ENCODE results near the gene TINCR.
A peak's percentile ranks its signal among the peaks of the same experiment; 100 is the strongest.

TINCR gene

DNA sequence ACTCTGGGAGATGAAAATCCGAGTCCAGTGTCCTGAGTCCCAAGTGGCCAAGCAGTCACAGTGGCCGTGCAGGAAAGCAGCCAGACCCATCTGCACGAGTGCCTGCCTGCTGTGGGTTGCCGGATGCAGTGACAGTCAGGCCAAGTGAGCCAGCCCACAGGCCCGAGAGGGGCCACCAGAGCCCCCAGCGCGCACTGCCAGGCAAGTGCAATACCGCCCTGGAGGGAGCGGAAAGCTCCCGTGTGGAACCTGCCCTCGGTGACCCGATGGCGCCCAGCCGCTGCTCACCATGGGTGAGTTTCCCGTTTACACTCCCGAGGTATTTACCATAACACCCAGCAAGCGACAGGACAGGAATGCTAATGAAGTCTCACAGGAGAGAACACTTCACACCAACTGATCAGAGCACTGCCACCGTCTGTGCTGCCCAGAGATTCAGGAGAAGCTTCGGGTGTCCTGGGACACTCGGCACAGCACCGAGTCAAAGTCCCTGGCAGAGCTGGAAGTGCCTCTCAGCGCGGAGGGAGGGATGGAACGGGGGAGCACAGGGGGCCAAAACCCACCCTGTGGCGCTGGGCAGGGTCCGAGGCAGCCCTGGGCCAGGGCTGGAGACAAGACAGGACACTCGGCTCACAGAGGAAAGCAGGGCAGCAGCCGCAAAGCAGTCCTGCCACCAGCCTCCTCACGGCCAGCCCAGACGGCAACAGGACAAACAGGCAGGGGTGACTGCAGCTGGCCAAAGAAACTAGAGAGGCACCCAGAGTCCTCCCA is 21.3 kb upstream of the TINCR start:
- no peak for DNase-seq

GRCh38 chr19:5588441-5588840 is 20.7 kb upstream of the TINCR start:
- no peak for DNase-seq

DNA sequence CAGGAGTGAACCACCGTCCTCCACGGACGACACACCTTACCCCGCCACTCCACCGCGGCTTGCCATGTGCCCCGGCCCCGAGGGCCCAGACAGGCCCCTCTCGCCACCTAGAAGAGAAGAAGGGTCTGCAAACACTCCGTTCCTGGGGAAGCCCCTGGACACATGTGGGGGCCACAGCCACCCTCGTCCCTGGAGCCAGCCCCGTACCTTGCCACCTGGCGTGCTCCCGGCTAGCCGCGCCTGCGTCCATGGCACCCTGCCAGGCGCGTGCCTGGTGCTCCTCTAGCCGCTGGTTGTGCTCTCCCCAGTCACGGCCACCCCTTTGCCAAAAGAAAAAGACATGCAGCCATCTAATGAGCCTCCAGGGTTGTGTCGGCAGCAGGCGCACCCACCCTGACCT is 19.9 kb upstream of the TINCR start:
- DNase-seq = no peak

- no peak for DNase-seq
Measured at GRCh38 chr19:5587071-5587455, 19.3 kb upstream of the TINCR start.

GRCh38 chr19:5586300-5587070 is 18.7 kb upstream of the TINCR start:
- no peak for DNase-seq

- no peak for DNase-seq
Measured at GRCh38 chr19:5585461-5586299, 17.9 kb upstream of the TINCR start.

DNA sequence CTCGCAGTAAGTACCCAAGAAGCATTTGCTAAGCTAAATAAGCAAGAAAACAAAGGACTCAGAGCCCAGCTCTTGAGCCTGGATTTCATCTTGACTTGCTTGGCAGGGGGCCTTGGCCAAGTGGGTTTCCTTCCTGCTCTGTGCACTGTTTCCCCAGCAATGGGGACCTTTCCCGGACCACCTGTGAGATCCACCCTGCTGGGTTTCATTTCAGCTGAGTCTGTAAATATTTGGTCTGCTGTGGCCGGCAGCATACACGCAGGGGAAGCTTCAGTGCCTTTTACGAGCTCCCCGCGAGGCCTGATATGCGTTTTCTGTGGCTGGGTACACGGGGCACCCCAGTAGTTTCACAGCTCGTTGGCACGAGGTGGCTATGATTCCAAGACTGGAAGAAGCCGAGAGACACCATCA is 12.4 kb upstream of the TINCR start:
- DNase-seq = peak; percentile 75

DNA sequence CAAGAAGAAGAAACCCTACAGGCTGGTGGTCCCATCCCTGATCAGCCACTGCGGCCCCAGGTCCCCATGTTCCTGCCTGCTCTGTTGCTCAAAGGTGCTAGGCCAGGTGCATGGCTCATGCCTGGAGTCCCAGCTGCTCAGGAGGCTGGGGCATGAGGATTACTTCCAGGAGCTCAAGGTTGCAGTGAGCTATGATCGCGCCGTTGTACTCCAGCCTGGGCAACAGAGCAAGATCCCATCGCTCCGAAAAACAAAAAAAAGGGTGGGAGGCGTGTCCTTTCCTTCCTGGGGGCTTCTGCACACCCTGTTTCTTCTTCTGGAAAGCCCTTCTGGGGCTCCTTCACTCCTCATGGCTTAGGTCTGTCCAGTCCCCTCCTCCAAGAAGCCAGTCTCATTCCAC is 11.9 kb upstream of the TINCR start:
- DNase-seq = no peak

- DNase-seq = no peak
Measured at GRCh38 chr19:5579286-5579685, 11.5 kb upstream of the TINCR start.

GRCh38 chr19:5578097-5578846 is 10.5 kb upstream of the TINCR start:
- peak; percentile 29 for DNase-seq

GRCh38 chr19:5575590-5575989 is 7.8 kb upstream of the TINCR start:
- DNase-seq = no peak

GRCh38 chr19:5572556-5573286 is 5.0 kb upstream of the TINCR start:
- no peak for DNase-seq

DNA sequence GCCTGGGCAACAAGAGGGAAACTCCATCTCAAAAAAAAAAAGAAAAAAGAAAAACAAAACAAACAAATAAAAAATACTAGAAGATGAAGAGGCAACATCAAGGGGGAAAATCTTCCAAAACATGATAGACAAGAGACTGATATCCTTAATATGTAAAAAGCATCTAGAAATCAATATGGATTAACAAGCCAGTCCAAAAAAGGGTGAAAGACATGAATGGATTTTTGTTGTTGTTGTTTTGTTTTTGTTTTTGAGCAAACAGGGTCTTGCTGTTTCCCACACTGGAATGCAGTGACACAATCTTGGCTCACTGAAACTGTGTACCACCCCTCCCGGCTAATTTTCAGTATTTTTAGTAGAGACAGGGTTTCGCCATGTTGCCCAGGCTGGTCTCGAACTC is 4.0 kb upstream of the TINCR start:
- no peak for DNase-seq

GRCh38 chr19:5567970-5568407 is 236 bp upstream of the TINCR start:
- DNase-seq = no peak

DNA sequence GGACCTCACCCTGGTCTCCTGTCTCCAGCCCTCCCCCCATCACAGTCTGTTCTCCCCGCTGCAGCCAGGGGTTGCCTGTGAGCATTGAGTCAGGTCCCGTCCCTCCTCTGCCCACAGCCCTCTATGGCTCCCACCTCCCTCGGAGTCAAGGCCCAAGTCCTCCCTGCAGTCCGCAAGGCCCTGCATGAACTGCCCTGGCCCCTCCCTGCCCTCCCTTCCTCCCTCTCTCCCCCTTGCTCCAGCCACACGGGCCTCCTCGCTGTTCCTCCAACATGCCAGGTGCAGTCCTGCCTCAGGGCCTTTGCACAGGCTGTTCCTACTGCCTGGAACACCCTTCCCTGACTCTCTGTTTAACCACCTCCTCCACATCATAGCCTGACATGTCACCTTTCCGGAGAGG is 2.8 kb downstream of the TINCR start:
- DNase-seq = no peak

DNA sequence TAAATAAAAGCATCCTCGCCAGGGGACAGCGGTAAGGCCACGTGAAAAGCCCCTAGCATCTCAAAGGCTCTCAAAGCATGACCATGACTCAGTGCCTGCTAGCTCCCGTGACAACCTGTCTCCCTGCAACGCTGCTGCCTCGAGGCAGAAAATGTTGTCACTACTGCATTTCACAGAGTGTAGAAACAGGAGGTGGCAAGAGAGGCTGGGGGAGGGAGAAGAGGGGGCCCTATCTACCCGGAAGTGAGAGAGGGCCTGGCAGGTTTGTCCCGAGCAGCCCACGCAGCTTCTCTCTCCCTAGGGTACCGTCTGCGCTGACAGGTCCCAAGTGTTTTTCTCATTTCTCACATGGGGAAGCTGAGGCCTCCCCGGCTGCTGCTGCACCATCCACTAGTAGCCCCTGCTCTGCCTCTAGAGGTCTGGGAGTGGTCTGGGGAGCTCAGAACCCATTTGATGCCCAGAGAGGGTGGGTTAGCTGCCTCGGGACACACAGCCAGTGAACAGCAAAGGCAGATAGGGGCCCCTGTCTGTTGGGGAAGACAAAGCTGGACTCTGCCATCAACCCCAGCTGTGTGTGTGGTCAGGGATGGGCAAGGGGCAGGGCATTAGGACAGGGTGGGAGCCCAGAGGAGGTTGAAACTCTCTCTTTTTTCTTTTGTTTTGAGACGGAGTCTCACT is 3.7 kb downstream of the TINCR start:
- DNase-seq = no peak

DNA sequence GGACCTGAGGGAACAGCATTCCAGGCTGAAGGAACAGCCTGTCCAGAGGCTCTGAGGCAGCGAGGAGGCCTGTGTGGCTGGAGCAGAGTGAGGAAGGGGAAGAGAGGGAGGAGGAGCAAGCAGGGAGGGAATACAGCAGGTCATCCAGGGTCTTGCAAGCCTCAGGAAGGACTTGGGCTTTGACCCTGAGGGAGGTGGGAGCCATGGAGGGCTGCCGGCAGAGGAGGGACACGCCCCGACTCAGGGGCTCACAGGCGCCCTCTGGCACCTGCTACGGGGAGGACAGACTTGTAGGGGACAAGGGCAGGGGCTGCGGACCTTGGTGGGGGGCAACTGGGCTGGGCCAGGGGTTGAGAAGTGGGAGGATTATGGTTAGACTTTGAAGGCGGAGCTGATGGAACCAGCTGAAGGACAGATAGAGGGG is 4.7 kb downstream of the TINCR start:
- no peak for DNase-seq

- DNase-seq = no peak
Measured at GRCh38 chr19:5562280-5562679, 5.5 kb downstream of the TINCR start.

GRCh38 chr19:5561559-5561958 is 6.2 kb downstream of the TINCR start:
- DNase-seq = no peak

DNA sequence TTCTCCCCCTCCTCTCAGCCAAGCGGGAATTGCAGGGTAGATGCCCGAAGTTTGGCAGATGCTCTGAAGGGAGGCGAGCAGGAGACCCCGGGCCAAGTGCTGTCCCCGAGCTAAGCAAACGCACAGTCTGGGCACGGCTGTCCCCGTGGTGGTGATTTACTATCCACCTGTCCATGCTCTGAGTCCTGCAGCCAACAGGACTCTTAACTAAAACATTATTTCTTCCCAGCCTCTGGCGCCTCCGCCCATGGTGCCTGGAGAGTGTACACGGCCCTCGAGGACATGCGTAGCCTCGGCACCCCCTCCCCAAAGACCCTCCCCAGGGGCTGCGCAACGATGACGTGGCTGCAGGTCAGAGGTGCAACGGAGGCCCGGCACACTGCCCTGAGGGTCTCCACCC is 7.6 kb downstream of the TINCR start:
- DNase-seq = no peak

DNA sequence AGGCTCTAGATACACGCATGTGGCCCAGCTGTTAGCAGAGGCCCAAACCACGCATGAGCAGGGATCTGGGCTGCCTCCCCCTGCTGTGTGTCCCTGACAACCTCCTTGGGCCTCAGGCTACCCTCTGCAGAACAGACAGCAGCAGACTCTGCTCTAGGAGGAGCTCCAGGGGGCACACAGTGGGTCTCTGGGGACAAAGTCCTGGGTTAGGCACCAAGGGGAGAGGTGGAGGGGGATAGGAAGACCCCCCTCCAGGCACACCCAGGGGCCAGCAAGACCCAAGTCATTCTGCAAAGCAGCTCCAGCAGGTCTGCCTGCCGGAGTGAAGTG is 8.0 kb downstream of the TINCR start:
- no peak for DNase-seq

Data from COR-L47 (cell line).